Neural cell (in vitro differentiated cells): ENCODE results near the gene ERP27.

ENCODE experiments used
- CTCF ChIP-seq: fragments of 450-650 bp; IDR thresholded peaks from 2 replicates; pipeline ENCODE4 v1.5.1; 2014; ENCODE audit warnings: antibody characterized with exemption, mild to moderate bottlenecking, moderate library complexity; ENCODE audit not compliant: poor library complexity, severe bottlenecking
- EP300 ChIP-seq: fragments of 450-650 bp; conservative IDR thresholded peaks from 2 replicates; pipeline ENCODE4 v1.6.1; 2014; ENCODE audit warnings: antibody characterized with exemption, mild to moderate bottlenecking, moderate library complexity; ENCODE audit not compliant: poor library complexity, severe bottlenecking
- EZH2 ChIP-seq: fragments of 200-600, 300-800 bp; shearing (Covaris generic), sonication (generic); IDR thresholded peaks from 2 replicates; pipeline ENCODE4 v1.6.1; 2014; ENCODE audit warnings: antibody characterized with exemption, low read length, borderline replicate concordance, mild to moderate bottlenecking; ENCODE audit not compliant: insufficient read depth, poor library complexity, severe bottlenecking
- POLR2AphosphoS5 ChIP-seq: IDR thresholded peaks from 2 replicates; pipeline ENCODE4 v1.6.1; 2012
- RAD21 ChIP-seq: fragments of 450-650 bp; conservative IDR thresholded peaks from 2 replicates; pipeline ENCODE4 v1.6.1; 2014; ENCODE audit warnings: antibody characterized with exemption, mild to moderate bottlenecking, moderate library complexity
- REST ChIP-seq: IDR thresholded peaks from 2 replicates; pipeline ENCODE4 v1.6.1; 2012; ENCODE audit warnings: borderline replicate concordance
- SMC3 ChIP-seq: fragments of 450-650 bp; conservative IDR thresholded peaks from 2 replicates; pipeline ENCODE4 v1.6.1; 2014; ENCODE audit warnings: antibody characterized with exemption, mild to moderate bottlenecking, moderate library complexity; ENCODE audit not compliant: poor library complexity
- TAF1 ChIP-seq: IDR thresholded peaks from 2 replicates; pipeline ENCODE4 v1.6.1; 2012; ENCODE audit warnings: low read depth

GRCh38 chr12:14920475-14921126 is 17.7 kb downstream of the ERP27 start:
- no peak for TF ChIP-seq REST
- no peak for TF ChIP-seq CTCF
- no peak for TF ChIP-seq POLR2AphosphoS5
- no peak for TF ChIP-seq RAD21
- no peak for TF ChIP-seq EZH2
- no peak for TF ChIP-seq TAF1
- no peak for TF ChIP-seq EP300
- no peak for TF ChIP-seq SMC3
